Epithelial cell of proximal tubule (primary cell): ENCODE data around the gene ASB15. TPM values are rescaled to one million over a fixed set of nuclear protein-coding genes. Genes with fewer than 3 reads are reported as not detected.
"Not testable (repeated sequence)": the region's sequence is repeated elsewhere in the genome, so short reads cannot be mapped to it uniquely, and the experiment has no call there.

Source experiments
- DNase-seq: peaks from one replicate; pipeline ENCODE4 v3.0.0-alpha.2; 2011; ENCODE audit warnings: low read depth
- H3K4me3 ChIP-seq: 2 replicates; pipeline ENCODE4 v1.5.1; 2011; ENCODE audit warnings: low read depth, mild to moderate bottlenecking, low read length
- total RNA-seq: library from RNA; depleted of rRNA; stranded (reverse); fragments of >200 nt; gene quantifications from 2 replicates; pipeline ENCODE4 v1.2.3, GENCODE V29; 2015
- TF ChIP-seq, protein P1 (sequence below): conservative IDR thresholded peaks from 2 replicates; pipeline ENCODE4 v1.5.1; 2012; ENCODE audit warnings: low read depth, mild to moderate bottlenecking, low read length

ASB15 gene
- total RNA-seq: not detected in 2 replicates

DNA sequence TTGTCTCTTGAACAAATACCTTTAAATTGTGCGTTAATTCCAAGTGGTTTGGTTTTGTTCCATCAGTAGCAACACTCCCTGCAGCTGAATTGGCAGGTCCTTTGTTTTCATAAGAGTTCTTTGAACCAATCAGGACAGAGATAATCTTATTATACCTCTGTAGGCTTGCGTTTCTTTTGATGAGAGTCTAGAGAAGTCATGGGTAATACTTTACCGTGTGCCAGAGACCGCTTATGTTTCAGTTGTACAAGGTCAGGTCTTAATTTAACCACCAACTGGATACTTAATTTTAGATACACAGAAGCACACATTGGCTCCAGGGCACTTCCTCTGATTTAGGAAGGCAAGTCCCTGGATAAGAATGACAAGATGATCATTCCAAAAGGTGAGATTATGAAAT lies at the start of gene ASB15:
Gene ASB15, plus strand, starts transcription at position 292 of the 400 bp plus-strand sequence. CDS start 12,682 bp downstream, outside the sequence.
- H3K4me3 ChIP-seq: no peak within 1 kb of the TSS
- TF ChIP-seq, protein P1, sequence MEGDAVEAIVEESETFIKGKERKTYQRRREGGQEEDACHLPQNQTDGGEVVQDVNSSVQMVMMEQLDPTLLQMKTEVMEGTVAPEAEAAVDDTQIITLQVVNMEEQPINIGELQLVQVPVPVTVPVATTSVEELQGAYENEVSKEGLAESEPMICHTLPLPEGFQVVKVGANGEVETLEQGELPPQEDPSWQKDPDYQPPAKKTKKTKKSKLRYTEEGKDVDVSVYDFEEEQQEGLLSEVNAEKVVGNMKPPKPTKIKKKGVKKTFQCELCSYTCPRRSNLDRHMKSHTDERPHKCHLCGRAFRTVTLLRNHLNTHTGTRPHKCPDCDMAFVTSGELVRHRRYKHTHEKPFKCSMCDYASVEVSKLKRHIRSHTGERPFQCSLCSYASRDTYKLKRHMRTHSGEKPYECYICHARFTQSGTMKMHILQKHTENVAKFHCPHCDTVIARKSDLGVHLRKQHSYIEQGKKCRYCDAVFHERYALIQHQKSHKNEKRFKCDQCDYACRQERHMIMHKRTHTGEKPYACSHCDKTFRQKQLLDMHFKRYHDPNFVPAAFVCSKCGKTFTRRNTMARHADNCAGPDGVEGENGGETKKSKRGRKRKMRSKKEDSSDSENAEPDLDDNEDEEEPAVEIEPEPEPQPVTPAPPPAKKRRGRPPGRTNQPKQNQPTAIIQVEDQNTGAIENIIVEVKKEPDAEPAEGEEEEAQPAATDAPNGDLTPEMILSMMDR: no peak
- DNase-seq: no peak

GRCh38 chr7:123552134-123552533 lies 49.5 kb upstream of the ASB15 start:
- H3K4me3 ChIP-seq, DNase-seq: not testable (repeated sequence)

- DNase-seq: no peak
- H3K4me3 ChIP-seq: no peak overlapping the region
- TF ChIP-seq, protein P1: no peak
Observed at GRCh38 chr7:123552641-123553040, 49.0 kb upstream of the ASB15 start.

DNA sequence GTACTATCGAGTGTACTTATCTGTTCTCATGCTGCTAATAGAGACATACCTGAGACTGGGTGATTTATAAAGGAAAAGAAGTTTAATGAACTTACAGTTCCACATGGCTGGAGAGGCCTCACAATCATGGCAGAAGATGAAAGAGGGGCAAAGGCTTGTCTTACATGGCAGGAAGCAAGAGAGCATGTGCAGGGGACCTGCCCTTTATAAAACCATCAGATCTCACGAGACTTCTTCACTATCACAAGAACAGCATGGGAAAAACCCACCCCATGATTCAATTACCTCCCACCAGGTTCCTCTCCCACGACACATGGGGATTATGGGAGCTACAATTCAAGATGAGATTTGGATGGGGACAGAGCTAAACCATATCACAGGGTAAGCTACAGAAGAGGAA lies 48.5 kb upstream of the ASB15 start:
- TF ChIP-seq, protein P1: no peak
- no peak overlapping the region for H3K4me3 ChIP-seq
- DNase-seq: no peak

GRCh38 chr7:123555484-123555883 lies 46.1 kb upstream of the ASB15 start:
- TF ChIP-seq, protein P1: no peak
- no peak overlapping the region for H3K4me3 ChIP-seq
- no peak for DNase-seq

- H3K4me3 ChIP-seq: peak overlapping the region; percentile 90
- TF ChIP-seq, protein P1: no peak
- DNase-seq: no peak
Observed at GRCh38 chr7:123557016-123557397, 44.6 kb upstream of the ASB15 start.

DNA sequence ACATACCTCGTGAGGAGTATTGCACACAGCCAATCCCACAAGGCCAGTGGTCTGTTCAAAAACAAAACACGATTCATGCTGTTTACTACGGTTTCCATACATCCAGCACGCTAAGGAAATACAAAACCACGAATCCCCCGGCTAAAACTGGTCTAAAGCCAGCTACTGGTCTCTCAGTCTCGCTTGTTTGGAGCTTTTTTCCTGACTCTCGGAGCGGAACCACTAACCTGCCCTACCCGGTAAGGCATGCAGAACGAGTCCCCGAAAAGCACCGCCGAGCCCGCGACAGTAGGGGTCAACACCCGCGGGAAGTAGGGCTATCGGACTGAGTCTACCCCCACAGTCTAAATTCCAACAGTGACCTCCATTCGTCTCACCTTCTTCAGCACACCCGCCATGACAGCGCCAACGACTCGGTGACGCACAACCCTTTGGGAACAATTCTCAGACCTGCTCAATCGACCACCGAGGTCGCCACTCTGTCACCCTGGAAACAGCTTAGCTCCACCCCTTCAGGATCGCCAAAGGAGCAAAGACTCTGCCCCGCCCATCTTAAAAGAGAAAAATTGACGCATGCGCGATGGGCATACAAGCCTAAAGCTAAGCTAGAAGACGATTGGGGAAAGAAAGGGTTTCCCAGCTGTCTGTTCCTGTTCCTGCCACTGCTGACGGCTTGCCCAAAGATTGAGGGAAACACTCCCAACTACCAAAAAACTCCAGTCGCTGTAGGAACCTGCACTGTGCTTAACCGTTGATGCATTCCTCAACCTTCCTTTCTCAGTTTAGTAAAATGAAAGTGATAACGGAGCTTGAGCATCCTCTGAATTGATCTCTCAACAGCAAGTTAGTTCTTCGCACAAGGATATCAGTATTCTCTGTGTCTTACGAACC lies 44.0 kb upstream of the ASB15 start, which contains the start of gene NDUFA5:
Gene NDUFA5, minus strand, starts transcription at position 421 of the 891 bp plus-strand sequence. Its CDS starts 23 bp downstream, at position 398.
- peak within 1 kb of the TSS; percentile 90 for H3K4me3 ChIP-seq
- DNase-seq: peak; percentile 90
- TF ChIP-seq, protein P1: no peak
